BE2C (cell line): ENCODE data around the gene ARHGAP26.
A peak's percentile ranks its signal among the peaks of the same experiment; 100 is the strongest.

Source experiments
- DNase-seq: peaks from one replicate; pipeline ENCODE4 v3.0.0-alpha.2; 2020
- H3K27me3 ChIP-seq: fragments of 250-450 bp; sonication (Bioruptor Pico); 2 replicates; pipeline ENCODE4 v1.5.1; 2020; ENCODE audit warnings: mild to moderate bottlenecking
- H3K36me3 ChIP-seq: fragments of 250-450 bp; sonication (Bioruptor Pico); 2 replicates; pipeline ENCODE4 v1.5.1; 2020; ENCODE audit warnings: mild to moderate bottlenecking
- H3K4me1 ChIP-seq: fragments of 250-450 bp; sonication (Bioruptor Pico); 2 replicates; pipeline ENCODE4 v1.5.1; 2020
- H3K4me3 ChIP-seq: 2 replicates; pipeline ENCODE4 v1.5.1; 2011; ENCODE audit warnings: low read depth, low read length
- H3K9me3 ChIP-seq: fragments of 250-450 bp; sonication (Bioruptor Pico); 2 replicates; pipeline ENCODE4 v1.5.1; 2020
- CTCF ChIP-seq: IDR thresholded peaks from 2 replicates; pipeline ENCODE4 v1.5.1; 2012; ENCODE audit warnings: mild to moderate bottlenecking, low read depth, low read length

The ARHGAP26 gene

GRCh38 chr5:142866563-142867275, 96.5 kb downstream of the ARHGAP26 start:
- peak; percentile 82 for TF ChIP-seq CTCF
- H3K4me1 ChIP-seq: peaks cover 38% of the 10 kb centered on the region

GRCh38 chr5:142869886-142870285, 99.7 kb downstream of the ARHGAP26 start:
- no peaks in the 10 kb centered on the region for H3K27me3 ChIP-seq
- no peaks in the 10 kb centered on the region for H3K36me3 ChIP-seq
- H3K9me3 ChIP-seq: no peaks in the 10 kb centered on the region
- no peak overlapping the region for H3K4me3 ChIP-seq
- DNase-seq: no peak
- H3K4me1 ChIP-seq: peaks cover 52% of the 10 kb centered on the region
- TF ChIP-seq CTCF: no peak

More at GRCh38 chr5:142866563-142867275, 96.5 kb downstream of the ARHGAP26 start:
- Histone ChIP-seq H3K9me3 (no peaks in the 10 kb centered on the region), H3K36me3 (no peaks in the 10 kb centered on the region), H3K4me3 (peak overlapping the region; percentile 21; the same call in 1 of the 2 replicates), H3K27me3 (no peaks in the 10 kb centered on the region)
- DNase-seq: peak; percentile 47

GRCh38 chr5:142870532-142871362, 100.6 kb downstream of the ARHGAP26 start:
- no peak for DNase-seq
- TF ChIP-seq CTCF: no peak
- H3K4me3 ChIP-seq: no peak overlapping the region
- no peaks in the 10 kb centered on the region for H3K36me3 ChIP-seq
- peaks cover 52% of the 10 kb centered on the region for H3K4me1 ChIP-seq
- H3K9me3 ChIP-seq: no peaks in the 10 kb centered on the region
- H3K27me3 ChIP-seq: no peaks in the 10 kb centered on the region

- no peak for TF ChIP-seq CTCF
- H3K27me3 ChIP-seq: no peaks in the 10 kb centered on the region
- peak overlapping the region; percentile 29 for H3K4me3 ChIP-seq
- H3K9me3 ChIP-seq: no peaks in the 10 kb centered on the region
- peaks cover 47% of the 10 kb centered on the region for H3K4me1 ChIP-seq
- H3K36me3 ChIP-seq: no peaks in the 10 kb centered on the region
- DNase-seq: peak; percentile 70
Observed at GRCh38 chr5:142871363-142872193, 101.4 kb downstream of the ARHGAP26 start.

- Histone ChIP-seq H3K4me1 (peaks cover 41% of the 10 kb centered on the region), H3K4me3 (peak overlapping the region; percentile 29), H3K36me3 (no peaks in the 10 kb centered on the region), H3K9me3 (no peaks in the 10 kb centered on the region), H3K27me3 (no peaks in the 10 kb centered on the region)
- DNase-seq: peak; percentile 84
- TF ChIP-seq CTCF: no peak
Observed at GRCh38 chr5:142872217-142872616, 102.0 kb downstream of the ARHGAP26 start.
